ENCODE data around the gene TMEM174.

- TF ChIP-seq POLR2A (IDR thresholded peaks at IDR 0.05; ENCODE audit: low read length) (no peak), GATA1 (IDR thresholded peaks at IDR 0.05; ENCODE audit: low read depth, low read length) (no peak)
These were observed 1.3 kb downstream of the TMEM174 start for GRCh38 chr5:73174100-73174815.

Data from erythroblast (primary cell).